ENCODE results near the gene NDUFB2. TPM values are rescaled to one million over a fixed set of nuclear protein-coding genes. Genes with fewer than 3 reads are reported as not detected.
"Not testable (repeated sequence)": the region's sequence is repeated elsewhere in the genome, so short reads cannot be mapped to it uniquely, and the experiment has no call there.

Gene NDUFB2
- total RNA-seq, 1 donor from 2014 or later: 186 TPM

DNA sequence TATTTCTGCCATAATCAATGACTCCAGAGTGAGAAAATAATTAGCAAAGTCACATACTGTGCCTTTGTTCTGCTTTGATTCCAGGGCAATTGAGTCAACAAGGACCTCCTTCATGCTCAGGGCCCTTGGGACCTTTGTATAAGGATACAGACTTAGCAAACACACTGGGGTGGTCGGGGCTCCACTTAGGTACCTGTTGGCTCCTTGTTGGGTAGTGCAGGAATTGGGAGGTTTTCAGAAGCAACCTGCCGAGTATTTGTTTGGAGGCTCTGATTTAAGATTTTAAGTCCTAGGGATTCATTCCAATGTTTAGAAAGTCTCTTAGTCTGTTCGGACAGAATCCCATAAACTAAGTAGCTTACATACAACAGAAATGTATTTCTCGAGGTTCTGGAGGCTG is 20.8 kb upstream of the NDUFB2 start:
- Mint-ChIP-seq H3K4me1 (ENCODE audit: low read depth) (peaks cover 29% of the 10 kb centered on the region), H3K27me3 (ENCODE audit: low read depth) (no peaks in the 10 kb centered on the region), H3K4me3 (ENCODE audit: unreplicated experiment) (no peak overlapping the region), H3K27ac (ENCODE audit: unreplicated experiment) (no peak overlapping the region), H3K9me3 (ENCODE audit: low read depth) (no peaks in the 10 kb centered on the region), H3K36me3 (ENCODE audit: low read depth) (peaks cover 24% of the 10 kb centered on the region)
- TF ChIP-seq, protein P1, sequence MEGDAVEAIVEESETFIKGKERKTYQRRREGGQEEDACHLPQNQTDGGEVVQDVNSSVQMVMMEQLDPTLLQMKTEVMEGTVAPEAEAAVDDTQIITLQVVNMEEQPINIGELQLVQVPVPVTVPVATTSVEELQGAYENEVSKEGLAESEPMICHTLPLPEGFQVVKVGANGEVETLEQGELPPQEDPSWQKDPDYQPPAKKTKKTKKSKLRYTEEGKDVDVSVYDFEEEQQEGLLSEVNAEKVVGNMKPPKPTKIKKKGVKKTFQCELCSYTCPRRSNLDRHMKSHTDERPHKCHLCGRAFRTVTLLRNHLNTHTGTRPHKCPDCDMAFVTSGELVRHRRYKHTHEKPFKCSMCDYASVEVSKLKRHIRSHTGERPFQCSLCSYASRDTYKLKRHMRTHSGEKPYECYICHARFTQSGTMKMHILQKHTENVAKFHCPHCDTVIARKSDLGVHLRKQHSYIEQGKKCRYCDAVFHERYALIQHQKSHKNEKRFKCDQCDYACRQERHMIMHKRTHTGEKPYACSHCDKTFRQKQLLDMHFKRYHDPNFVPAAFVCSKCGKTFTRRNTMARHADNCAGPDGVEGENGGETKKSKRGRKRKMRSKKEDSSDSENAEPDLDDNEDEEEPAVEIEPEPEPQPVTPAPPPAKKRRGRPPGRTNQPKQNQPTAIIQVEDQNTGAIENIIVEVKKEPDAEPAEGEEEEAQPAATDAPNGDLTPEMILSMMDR (IDR thresholded peaks at IDR 0.05): no peak
- DNase-seq (ENCODE audit: low spot score): peak; percentile 17

DNA sequence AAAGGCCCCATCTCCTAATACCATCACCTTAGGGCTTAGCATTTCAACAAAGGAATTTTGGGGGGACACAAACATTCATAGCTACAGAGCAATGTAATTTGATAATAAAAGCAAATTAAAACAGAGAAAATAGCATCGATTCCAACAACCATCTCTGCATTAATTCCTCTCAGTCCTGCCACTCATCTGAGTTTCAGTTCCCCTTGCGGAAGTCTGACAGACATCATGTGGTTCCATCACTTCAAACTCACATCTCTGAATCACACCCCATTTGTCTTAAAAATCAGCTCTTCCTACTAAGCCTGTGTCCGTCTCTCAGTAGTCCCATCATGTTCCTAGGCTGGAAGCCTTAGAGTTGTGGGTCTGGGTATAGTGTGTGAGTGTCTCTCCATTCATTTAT is 20.2 kb upstream of the NDUFB2 start:
- H3K36me3 Mint-ChIP-seq (ENCODE audit: low read depth): peaks cover 27% of the 10 kb centered on the region
- H3K27me3 Mint-ChIP-seq (ENCODE audit: low read depth): no peaks in the 10 kb centered on the region
- H3K4me1 Mint-ChIP-seq (ENCODE audit: low read depth): peaks cover 29% of the 10 kb centered on the region
- no peak overlapping the region for H3K4me3 Mint-ChIP-seq (ENCODE audit: unreplicated experiment)
- no peaks in the 10 kb centered on the region for H3K9me3 Mint-ChIP-seq (ENCODE audit: low read depth)
- DNase-seq (ENCODE audit: low spot score): no peak
- no peak overlapping the region for H3K27ac Mint-ChIP-seq (ENCODE audit: unreplicated experiment)
- TF ChIP-seq, protein P1 (IDR thresholded peaks at IDR 0.05): no peak

DNA sequence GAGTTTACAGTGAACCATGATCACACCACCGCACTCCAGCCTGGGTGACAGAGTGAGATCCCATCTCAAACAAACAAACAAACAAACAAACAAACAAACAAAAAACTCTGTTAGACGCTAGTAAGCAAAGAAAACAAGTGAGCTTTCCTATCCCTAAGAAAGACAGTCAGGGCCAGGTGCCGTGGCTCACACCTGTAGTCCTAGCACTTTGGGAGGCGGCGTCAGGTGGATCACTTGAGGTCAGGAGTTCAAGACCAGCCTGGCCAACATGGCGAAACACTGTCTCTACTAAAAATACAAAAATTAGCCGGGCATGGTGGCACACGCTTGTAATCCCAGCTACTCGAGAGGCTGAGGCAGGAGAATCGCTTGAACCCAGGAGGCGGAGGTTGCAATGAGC is 19.6 kb upstream of the NDUFB2 start:
- H3K27ac Mint-ChIP-seq (ENCODE audit: unreplicated experiment): not testable (repeated sequence)
- DNase-seq (ENCODE audit: low spot score): peak; percentile 48

DNA sequence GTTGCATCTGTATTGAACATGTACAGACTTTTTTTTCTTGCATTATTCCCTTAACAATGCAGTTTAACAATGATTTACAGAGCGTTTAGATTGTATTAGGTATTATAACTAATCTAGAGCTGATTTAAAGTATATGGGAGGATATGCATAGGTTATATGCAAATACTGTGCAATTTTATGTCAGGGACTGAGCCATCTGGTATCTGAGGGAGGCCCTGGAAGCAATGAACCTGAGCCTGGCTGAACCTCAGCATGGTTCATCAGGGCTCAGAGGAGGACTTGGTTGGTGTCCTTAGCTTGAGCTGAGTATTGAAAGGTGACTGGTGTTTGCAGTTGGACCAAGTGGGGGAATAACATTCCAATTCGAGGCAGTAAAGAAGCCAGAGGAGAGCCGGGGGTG is 19.0 kb upstream of the NDUFB2 start:
- peak; percentile 4 for DNase-seq (ENCODE audit: low spot score)
- H3K27ac Mint-ChIP-seq (ENCODE audit: unreplicated experiment): no peak overlapping the region
- no peaks in the 10 kb centered on the region for H3K9me3 Mint-ChIP-seq (ENCODE audit: low read depth)
- H3K4me1 Mint-ChIP-seq (ENCODE audit: low read depth): peaks cover 23% of the 10 kb centered on the region
- H3K27me3 Mint-ChIP-seq (ENCODE audit: low read depth): no peaks in the 10 kb centered on the region
- TF ChIP-seq, protein P1 (IDR thresholded peaks at IDR 0.05): no peak
- peaks cover 27% of the 10 kb centered on the region for H3K36me3 Mint-ChIP-seq (ENCODE audit: low read depth)
- H3K4me3 Mint-ChIP-seq (ENCODE audit: unreplicated experiment): no peak overlapping the region

More for the DNA sequence above, 19.6 kb upstream of the NDUFB2 start:
- H3K4me3 Mint-ChIP-seq (ENCODE audit: unreplicated experiment); H3K27me3 Mint-ChIP-seq (ENCODE audit: low read depth); H3K9me3 Mint-ChIP-seq (ENCODE audit: low read depth): not testable (repeated sequence)
- Mint-ChIP-seq H3K36me3 (ENCODE audit: low read depth) (peaks cover 27% of the 10 kb centered on the region), H3K4me1 (ENCODE audit: low read depth) (peaks cover 28% of the 10 kb centered on the region)

DNA sequence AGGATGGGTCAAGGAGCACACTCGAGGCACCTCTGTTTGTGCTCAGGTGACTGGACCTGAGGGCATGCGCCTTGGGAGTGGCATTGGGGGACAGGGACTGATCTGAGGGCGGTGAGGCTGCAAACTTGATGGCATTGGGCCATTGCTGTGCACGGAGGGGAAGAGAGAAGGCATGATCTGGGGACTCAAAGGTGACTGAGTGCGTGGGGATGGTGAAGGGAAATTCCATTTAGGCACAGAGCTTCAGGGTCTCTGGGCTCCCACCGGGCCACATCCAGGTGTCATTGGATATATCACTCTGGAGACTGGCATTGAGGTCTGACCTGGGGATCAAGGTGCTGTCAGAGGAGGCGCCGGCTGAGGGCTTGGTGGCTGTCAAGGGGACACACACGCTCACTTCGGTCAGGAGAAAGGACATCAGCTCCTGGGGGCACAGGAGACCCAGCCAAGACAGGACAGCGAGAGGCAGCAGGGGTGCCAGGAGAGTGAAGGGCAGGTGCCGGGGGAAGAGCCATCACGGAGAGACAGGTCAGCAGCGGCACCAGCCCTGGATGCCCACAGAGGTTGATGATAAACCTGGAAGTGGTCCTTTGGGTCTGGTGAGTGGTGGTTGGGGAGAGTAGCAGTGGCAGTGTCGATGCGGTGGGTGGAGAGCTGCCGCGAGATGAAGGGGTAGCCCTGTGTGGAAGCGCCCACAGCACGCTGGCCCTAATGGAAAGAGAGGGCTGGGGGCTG is 18.3 kb upstream of the NDUFB2 start:
- Mint-ChIP-seq H3K9me3 (ENCODE audit: low read depth) (no peaks in the 10 kb centered on the region), H3K27me3 (ENCODE audit: low read depth) (no peaks in the 10 kb centered on the region), H3K36me3 (ENCODE audit: low read depth) (peaks cover 27% of the 10 kb centered on the region), H3K27ac (ENCODE audit: unreplicated experiment) (no peak overlapping the region), H3K4me1 (ENCODE audit: low read depth) (peaks cover 22% of the 10 kb centered on the region), H3K4me3 (ENCODE audit: unreplicated experiment) (no peak overlapping the region)
- DNase-seq (ENCODE audit: low spot score): peak; percentile 77
- TF ChIP-seq, protein P1 (IDR thresholded peaks at IDR 0.05): no peak

DNA sequence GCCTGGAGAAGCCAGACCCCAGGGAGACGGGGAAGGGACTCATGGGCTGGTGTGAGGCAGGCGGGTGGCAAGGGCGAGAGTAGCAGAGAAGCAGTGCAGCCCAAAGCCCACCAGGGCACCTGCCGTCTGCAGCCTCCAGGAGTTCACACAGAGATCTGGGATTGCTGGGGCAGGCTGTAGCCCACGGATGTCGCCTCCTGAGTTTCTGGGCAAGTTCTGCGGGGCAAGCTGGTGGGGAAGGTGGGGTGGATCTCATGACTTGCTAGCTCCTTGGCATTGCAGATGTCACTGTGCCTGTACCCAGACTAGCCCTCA is 17.7 kb upstream of the NDUFB2 start:
- H3K27me3 Mint-ChIP-seq (ENCODE audit: low read depth): no peaks in the 10 kb centered on the region
- DNase-seq (ENCODE audit: low spot score): no peak
- H3K27ac Mint-ChIP-seq (ENCODE audit: unreplicated experiment): no peak overlapping the region
- H3K4me1 Mint-ChIP-seq (ENCODE audit: low read depth): peaks cover 19% of the 10 kb centered on the region
- TF ChIP-seq, protein P1 (IDR thresholded peaks at IDR 0.05): no peak
- H3K9me3 Mint-ChIP-seq (ENCODE audit: low read depth): no peaks in the 10 kb centered on the region
- H3K4me3 Mint-ChIP-seq (ENCODE audit: unreplicated experiment): no peak overlapping the region
- H3K36me3 Mint-ChIP-seq (ENCODE audit: low read depth): peaks cover 29% of the 10 kb centered on the region
